Body of pancreas (tissue), 4 donors: Measurements from ENCODE around the gene SETD6. TPM values are rescaled to one million over a fixed set of nuclear protein-coding genes. Genes with fewer than 3 reads are reported as not detected.

ENCODE experiments used
- ATAC-seq: fragments of 150-250 bp; one replicate; pipeline ENCODE4 v1.9.1; 2016
- DNase-seq, 4 donors: peaks; one replicate each; pipeline ENCODE4 v3.0.0-alpha.2; 2019
- H3K27ac ChIP-seq, 4 donors: fragments of 200-600 bp; sonication (generic); 1 replicate in 3 of 4; 2 replicates in 1 of 4; pipeline versions ENCODE4 v1.5.1 to v1.6.1; 2016 to 2019; ENCODE audit warnings: mild to moderate bottlenecking in 1 of 4, mixed read lengths in 1 of 4, moderate library complexity in 1 of 4
- H3K27me3 ChIP-seq, 2 donors: fragments of 200-600 bp; sonication (generic); one replicate each; pipeline ENCODE4 v1.6.0; 2016; ENCODE audit warnings: mild to moderate bottlenecking in 1 of 2
- H3K36me3 ChIP-seq, 2 donors: fragments of 200-600 bp; sonication (generic); replicated peaks in 1 of 2; 2 replicates each; pipeline ENCODE4 v1.5.1; 2016; ENCODE audit warnings: low read depth in 2 of 2; ENCODE audit not compliant: insufficient read depth in 1 of 2
- H3K4me1 ChIP-seq: fragments of 200-600 bp; sonication (generic); one replicate; pipeline ENCODE4 v1.6.0; 2016
- H3K4me3 ChIP-seq, 2 donors: fragments of 200-600 bp; sonication (generic); 1 replicate in 1 of 2; 2 replicates in 1 of 2; pipeline ENCODE4 v1.5.1; 2016 to 2019
- H3K9me3 ChIP-seq, 3 donors: fragments of 200-600 bp; sonication (generic); 1 replicate in 2 of 3; 2 replicates in 1 of 3; pipeline ENCODE4 v1.5.1; 2016
- POLR2A ChIP-seq, 3 donors: fragments of 450-650 bp; IDR thresholded peaks; one replicate each; pipeline ENCODE4 v1.6.1; 2016; ENCODE audit warnings: antibody characterized with exemption in 3 of 3, mild to moderate bottlenecking in 2 of 3
- WGBS, 2 donors: methylation state at CpG; one replicate each; pipeline ENCODE4 v1.1.5; 2017; 5-methylcytosine and 5-hydroxymethylcytosine counted together
- intact Hi-C: fragments of 100-400 bp; cut with DNase I; formaldehyde crosslinking; loops from one replicate; pipeline ENCODE4 v1.15.1; 2023
- total RNA-seq, 2 donors: library from RNA; depleted of rRNA; stranded (reverse); fragments of >200 nt; gene quantifications; one replicate each; pipeline ENCODE4 v1.1.0, GENCODE V29; 2016
- TF ChIP-seq, protein P1 (sequence below), 7 experiments: fragments of 450-650 bp in 4 of 7; fragments of 200-600 bp in 3 of 7; sonication (generic) in 3 of 7; IDR thresholded peaks; one replicate each; pipeline ENCODE4 v1.5.1; 2016 to 2019; ENCODE audit warnings: antibody characterized with exemption in 7 of 7

Gene SETD6
- total RNA-seq, 2 donors from 2014 or later: 67.7 to 80.8 TPM

DNA sequence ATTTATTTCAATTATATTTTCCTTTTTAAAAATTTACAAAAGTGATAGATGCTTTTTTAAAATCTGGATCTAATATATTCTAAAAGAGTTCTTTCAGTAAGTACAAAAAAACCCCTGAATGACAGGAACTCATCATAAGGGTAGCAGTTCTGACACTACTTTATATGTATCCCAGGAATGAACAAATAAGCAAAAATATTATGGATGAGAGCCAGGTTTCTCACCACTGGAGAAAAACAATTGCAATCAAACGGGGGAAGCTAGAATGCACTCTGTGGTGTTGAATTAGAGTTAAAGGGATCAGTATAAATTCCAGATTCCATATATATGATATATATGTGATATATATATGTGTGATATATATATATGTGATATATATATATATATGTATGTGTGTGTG, 38.5 kb upstream of the SETD6 start:
- no peaks in the 10 kb centered on the region for H3K9me3 ChIP-seq
- H3K36me3 ChIP-seq: no peaks in the 10 kb centered on the region
- no peak for ATAC-seq
- no peak overlapping the region for H3K4me3 ChIP-seq
- no peaks in the 10 kb centered on the region for H3K27me3 ChIP-seq
- 50 to 63% methylated on average over 1 of the region's 1 CpG for WGBS, 2 donors
- no peaks in the 10 kb centered on the region for H3K4me1 ChIP-seq
- no peak for DNase-seq
- TF ChIP-seq POLR2A (IDR thresholded peaks at IDR 0.05): no peak
- TF ChIP-seq, protein P1, sequence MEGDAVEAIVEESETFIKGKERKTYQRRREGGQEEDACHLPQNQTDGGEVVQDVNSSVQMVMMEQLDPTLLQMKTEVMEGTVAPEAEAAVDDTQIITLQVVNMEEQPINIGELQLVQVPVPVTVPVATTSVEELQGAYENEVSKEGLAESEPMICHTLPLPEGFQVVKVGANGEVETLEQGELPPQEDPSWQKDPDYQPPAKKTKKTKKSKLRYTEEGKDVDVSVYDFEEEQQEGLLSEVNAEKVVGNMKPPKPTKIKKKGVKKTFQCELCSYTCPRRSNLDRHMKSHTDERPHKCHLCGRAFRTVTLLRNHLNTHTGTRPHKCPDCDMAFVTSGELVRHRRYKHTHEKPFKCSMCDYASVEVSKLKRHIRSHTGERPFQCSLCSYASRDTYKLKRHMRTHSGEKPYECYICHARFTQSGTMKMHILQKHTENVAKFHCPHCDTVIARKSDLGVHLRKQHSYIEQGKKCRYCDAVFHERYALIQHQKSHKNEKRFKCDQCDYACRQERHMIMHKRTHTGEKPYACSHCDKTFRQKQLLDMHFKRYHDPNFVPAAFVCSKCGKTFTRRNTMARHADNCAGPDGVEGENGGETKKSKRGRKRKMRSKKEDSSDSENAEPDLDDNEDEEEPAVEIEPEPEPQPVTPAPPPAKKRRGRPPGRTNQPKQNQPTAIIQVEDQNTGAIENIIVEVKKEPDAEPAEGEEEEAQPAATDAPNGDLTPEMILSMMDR (IDR thresholded peaks at IDR 0.05): no peak
- no peak overlapping the region for H3K27ac ChIP-seq
- intact Hi-C loops: no loop called here

DNA sequence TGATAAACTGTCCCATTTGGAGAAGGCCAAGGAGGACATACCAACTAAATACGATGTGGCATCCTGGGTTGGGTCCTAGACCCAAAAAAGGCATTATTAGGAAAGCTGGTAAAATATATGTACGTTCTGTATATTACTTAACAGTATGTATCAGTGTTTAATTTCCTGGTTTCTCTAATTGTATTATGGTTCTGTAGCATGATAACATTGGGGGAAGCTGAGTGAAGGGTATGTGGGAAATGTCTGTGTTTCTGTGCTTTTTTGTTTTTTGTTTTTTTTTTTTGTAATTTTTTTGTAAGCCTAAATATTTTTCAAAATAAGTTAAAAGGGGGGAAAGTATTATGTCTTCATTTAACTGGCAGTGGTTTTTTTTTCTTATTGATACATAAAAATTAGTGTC, 36.9 kb upstream of the SETD6 start:
- Histone ChIP-seq H3K4me3 (no peak overlapping the region), H3K4me1 (no peaks in the 10 kb centered on the region), H3K36me3 (no peaks in the 10 kb centered on the region), H3K9me3 (no peaks in the 10 kb centered on the region), H3K27ac (no peak overlapping the region), H3K27me3 (no peaks in the 10 kb centered on the region)
- WGBS, 2 donors: 82 to 92% methylated on average over 2 of the region's 2 CpGs
- no peak for ATAC-seq
- no peak for DNase-seq
- no peak for TF ChIP-seq POLR2A (IDR thresholded peaks at IDR 0.05)
- TF ChIP-seq, protein P1 (IDR thresholded peaks at IDR 0.05): no peak
- intact Hi-C loops: no loop called here

DNA sequence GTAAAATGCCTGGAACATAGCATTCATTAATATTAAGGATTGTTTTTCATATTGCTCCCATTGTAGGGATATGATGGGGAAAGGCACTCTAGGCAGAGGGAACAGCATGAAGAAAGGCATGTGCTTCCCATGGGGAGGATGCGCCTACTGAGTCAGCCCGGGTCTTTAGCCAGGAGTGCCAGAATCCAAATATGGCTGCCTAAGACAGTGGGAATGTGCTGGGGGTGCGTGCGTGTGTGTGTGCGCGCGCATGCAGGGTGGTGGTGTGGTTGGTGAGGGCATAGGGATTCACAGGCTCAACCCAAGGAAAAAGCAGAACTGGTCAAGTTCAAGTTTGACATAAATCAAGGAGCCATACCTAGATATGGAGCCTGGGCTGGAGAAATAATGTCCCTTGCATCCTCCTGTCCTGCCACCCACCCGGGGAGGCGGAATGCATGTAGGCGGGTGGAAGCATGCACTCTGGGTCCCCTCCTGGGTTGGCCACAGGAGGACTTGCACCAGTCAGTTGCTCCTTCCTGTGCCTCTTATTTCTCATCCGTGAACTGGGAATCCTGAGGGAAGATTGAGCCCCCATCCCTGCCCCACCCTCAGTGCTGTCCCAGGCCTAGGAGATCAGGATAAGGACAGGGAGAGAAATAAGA, 34.0 kb upstream of the SETD6 start:
- intact Hi-C loops: no loop called here
- Histone ChIP-seq H3K9me3 (no peaks in the 10 kb centered on the region), H3K27me3 (no peaks in the 10 kb centered on the region), H3K4me1 (no peaks in the 10 kb centered on the region), H3K4me3 (no peak overlapping the region), H3K27ac (no peak overlapping the region), H3K36me3 (no peaks in the 10 kb centered on the region)
- ATAC-seq (no peak), DNase-seq (no peak)
- WGBS, 2 donors: 84 to 85% methylated on average over 10 of the region's 11 CpGs
- TF ChIP-seq, protein P1 (IDR thresholded peaks at IDR 0.05): no peak
- TF ChIP-seq POLR2A (IDR thresholded peaks at IDR 0.05): no peak

DNA sequence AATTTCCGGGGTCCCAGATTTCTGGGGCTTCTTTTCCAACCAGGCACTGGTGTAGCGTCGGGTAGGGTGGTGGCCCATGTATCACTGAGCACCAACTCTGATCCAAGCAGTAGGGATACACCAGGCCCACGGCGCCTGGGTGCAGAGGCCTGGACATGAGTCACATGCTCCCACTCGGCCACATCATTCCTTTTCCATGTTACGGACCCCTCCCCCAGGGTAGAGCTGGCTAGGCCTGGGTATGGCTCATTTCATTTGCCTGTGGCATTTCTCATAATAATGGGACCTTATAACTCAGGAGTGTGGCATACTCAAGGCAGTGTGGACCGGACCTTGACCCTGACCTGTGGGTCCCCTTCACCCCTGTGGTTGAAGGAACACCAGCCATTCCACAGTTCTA, 33.4 kb upstream of the SETD6 start:
- DNase-seq (no peak), ATAC-seq (no peak)
- Histone ChIP-seq H3K27ac (no peak overlapping the region), H3K4me3 (no peak overlapping the region), H3K4me1 (no peaks in the 10 kb centered on the region), H3K36me3 (no peaks in the 10 kb centered on the region), H3K27me3 (no peaks in the 10 kb centered on the region), H3K9me3 (no peaks in the 10 kb centered on the region)
- TF ChIP-seq POLR2A (IDR thresholded peaks at IDR 0.05): no peak
- TF ChIP-seq, protein P1 (IDR thresholded peaks at IDR 0.05): no peak
- intact Hi-C loops: no loop called here
- WGBS, 2 donors: 54 to 78% methylated on average over 8 of the region's 8 CpGs
